ENCODE measurements around the gene GAS2L3. TPM values are rescaled to one million over a fixed set of nuclear protein-coding genes. Genes with fewer than 3 reads are reported as not detected.
A peak's percentile ranks its signal among the peaks of the same experiment; 100 is the strongest.

GAS2L3 gene
- total RNA-seq, 1 donor from 2014 or later: 34.1 TPM

- peaks cover 13% of the 10 kb centered on the region for H3K4me1 Mint-ChIP-seq
- no peak overlapping the region for H3K4me3 Mint-ChIP-seq
- H3K36me3 Mint-ChIP-seq (ENCODE audit: low read depth): no peaks in the 10 kb centered on the region
- DNase-seq (ENCODE audit: low read depth, low spot score): no peak
- TF ChIP-seq CTCF (conservative IDR thresholded peaks at IDR 0.05): no peak
- H3K27me3 Mint-ChIP-seq (ENCODE audit: low read depth): no peaks in the 10 kb centered on the region
- H3K9me3 Mint-ChIP-seq: no peaks in the 10 kb centered on the region
- H3K27ac Mint-ChIP-seq (ENCODE audit: unreplicated experiment): no peak overlapping the region
These were observed 7.4 kb upstream of the GAS2L3 start for GRCh38 chr12:100565987-100566545.

- Mint-ChIP-seq H3K36me3 (ENCODE audit: low read depth) (no peaks in the 10 kb centered on the region), H3K4me1 (peaks cover 13% of the 10 kb centered on the region), H3K27me3 (ENCODE audit: low read depth) (no peaks in the 10 kb centered on the region), H3K27ac (ENCODE audit: unreplicated experiment) (no peak overlapping the region), H3K4me3 (no peak overlapping the region), H3K9me3 (no peaks in the 10 kb centered on the region)
- no peak for DNase-seq (ENCODE audit: low read depth, low spot score)
- TF ChIP-seq CTCF (conservative IDR thresholded peaks at IDR 0.05): no peak
These were observed 6.4 kb upstream of the GAS2L3 start for GRCh38 chr12:100566887-100567637.

DNA sequence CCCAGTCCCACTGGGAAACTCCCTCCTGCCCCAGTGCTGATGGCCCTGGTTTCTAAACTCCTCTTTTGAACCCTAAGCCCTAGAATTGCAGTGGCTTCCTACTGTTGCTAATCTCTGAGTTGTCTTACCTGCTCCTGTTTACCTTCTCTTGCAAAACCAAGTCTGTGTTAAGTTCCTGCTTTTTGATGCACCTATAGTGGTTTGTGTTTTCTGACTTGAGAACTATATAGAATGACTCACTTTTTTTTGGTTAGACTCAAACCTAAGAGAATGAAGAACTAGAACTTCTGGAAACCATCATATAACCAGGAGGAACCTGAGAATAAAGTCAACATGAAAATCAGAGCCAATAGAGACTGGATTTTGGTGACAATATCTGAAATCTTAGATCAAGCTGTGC, 5.5 kb upstream of the GAS2L3 start:
- Mint-ChIP-seq H3K36me3 (ENCODE audit: low read depth) (no peaks in the 10 kb centered on the region), H3K27me3 (ENCODE audit: low read depth) (no peaks in the 10 kb centered on the region), H3K27ac (ENCODE audit: unreplicated experiment) (no peak overlapping the region), H3K4me3 (no peak overlapping the region), H3K4me1 (peaks cover 18% of the 10 kb centered on the region), H3K9me3 (no peaks in the 10 kb centered on the region)
- TF ChIP-seq CTCF (conservative IDR thresholded peaks at IDR 0.05): no peak
- no peak for DNase-seq (ENCODE audit: low read depth, low spot score)

DNA sequence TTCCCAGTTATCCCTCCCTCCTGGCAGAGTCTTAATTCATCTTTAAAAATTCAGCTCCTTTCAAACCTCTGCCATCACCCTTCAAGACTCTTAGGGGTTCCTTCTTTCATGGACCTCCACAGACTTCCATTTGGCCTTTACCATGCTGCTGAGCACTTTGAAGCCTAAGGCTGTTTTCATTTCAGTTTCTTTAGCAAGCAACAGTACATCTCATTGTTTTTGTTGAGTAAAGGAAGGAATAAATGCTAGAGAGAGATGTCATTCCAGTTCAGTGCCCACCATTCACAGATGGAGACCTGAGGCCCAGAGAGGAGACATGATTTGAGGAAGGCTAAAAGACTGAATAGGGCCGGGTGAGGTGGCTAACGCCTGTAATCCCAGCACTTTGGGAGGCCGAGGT, 1.3 kb upstream of the GAS2L3 start:
- H3K4me1 Mint-ChIP-seq: peaks cover 22% of the 10 kb centered on the region
- peak overlapping the region; percentile 60 for H3K4me3 Mint-ChIP-seq
- no peak for TF ChIP-seq CTCF (conservative IDR thresholded peaks at IDR 0.05)
- peaks cover 3% of the 10 kb centered on the region for H3K27me3 Mint-ChIP-seq (ENCODE audit: low read depth)
- no peak for DNase-seq (ENCODE audit: low read depth, low spot score)
- H3K9me3 Mint-ChIP-seq: no peaks in the 10 kb centered on the region
- no peak overlapping the region for H3K27ac Mint-ChIP-seq (ENCODE audit: unreplicated experiment)
- H3K36me3 Mint-ChIP-seq (ENCODE audit: low read depth): no peaks in the 10 kb centered on the region

GRCh38 chr12:100574187-100575074, 947 bp downstream of the GAS2L3 start:
- peaks cover 22% of the 10 kb centered on the region for H3K4me1 Mint-ChIP-seq
- no peaks in the 10 kb centered on the region for H3K9me3 Mint-ChIP-seq
- peak overlapping the region; percentile 99 for H3K27ac Mint-ChIP-seq (ENCODE audit: unreplicated experiment)
- peaks cover 11% of the 10 kb centered on the region for H3K36me3 Mint-ChIP-seq (ENCODE audit: low read depth)
- DNase-seq (ENCODE audit: low read depth, low spot score): no peak
- no peak for TF ChIP-seq CTCF (conservative IDR thresholded peaks at IDR 0.05)
- H3K27me3 Mint-ChIP-seq (ENCODE audit: low read depth): peaks cover 3% of the 10 kb centered on the region
- H3K4me3 Mint-ChIP-seq: peak overlapping the region; percentile 96

All from neural crest cell (in vitro differentiated cells).